Endodermal cell (in vitro differentiated cells): ENCODE measurements around the gene UPK1B. TPM values are rescaled to one million over a fixed set of nuclear protein-coding genes. Genes with fewer than 3 reads are reported as not detected.

Experiments
- DNase-seq: peaks from one replicate; pipeline ENCODE4 v3.0.0-alpha.2; 2017
- H3K27ac ChIP-seq: 2 replicates; pipeline ENCODE4 v1.5.1; 2013; ENCODE audit warnings: mild to moderate bottlenecking, low read depth, low read length, moderate library complexity
- H3K27me3 ChIP-seq: 2 replicates; pipeline ENCODE4 v1.6.1; 2013; ENCODE audit warnings: mild to moderate bottlenecking, low read length, moderate library complexity; ENCODE audit not compliant: insufficient read depth, control insufficient read depth, poor library complexity, severe bottlenecking
- H3K36me3 ChIP-seq: 2 replicates; pipeline ENCODE4 v1.7.0; 2013; ENCODE audit warnings: mild to moderate bottlenecking, low read length, moderate library complexity; ENCODE audit not compliant: control insufficient read depth, insufficient read depth
- H3K4me1 ChIP-seq: one replicate; pipeline ENCODE4 v1.7.0; 2013; ENCODE audit warnings: low read length; ENCODE audit not compliant: control insufficient read depth, insufficient read depth
- H3K4me3 ChIP-seq: 2 replicates; pipeline ENCODE4 v1.5.1; 2013; ENCODE audit warnings: mild to moderate bottlenecking, low read length, moderate library complexity
- H3K9ac ChIP-seq: 2 replicates; pipeline ENCODE4 v1.6.1; 2013; ENCODE audit warnings: mild to moderate bottlenecking, low read length, moderate library complexity; ENCODE audit not compliant: poor library complexity, severe bottlenecking; ENCODE audit errors: extremely low read depth
- H3K9me3 ChIP-seq: 2 replicates; pipeline ENCODE4 v1.6.1; 2013; ENCODE audit warnings: mild to moderate bottlenecking, low read length, moderate library complexity; ENCODE audit not compliant: control insufficient read depth
- H3K27ac Mint-ChIP-seq: 2 replicates; pipeline ENCODE4 v1.8.0; 2020; ENCODE audit warnings: mixed read lengths
- H3K27me3 Mint-ChIP-seq: 2 replicates; pipeline ENCODE4 v1.8.0; 2021; ENCODE audit warnings: mild to moderate bottlenecking, mixed read lengths; ENCODE audit not compliant: insufficient read depth
- H3K36me3 Mint-ChIP-seq: 2 replicates; pipeline ENCODE4 v1.8.0; 2020; ENCODE audit warnings: low read depth, mixed read lengths
- H3K4me1 Mint-ChIP-seq: 2 replicates; pipeline ENCODE4 v1.8.0; 2020; ENCODE audit warnings: mixed read lengths
- H3K4me3 Mint-ChIP-seq: 2 replicates; pipeline ENCODE4 v1.8.0; 2020; ENCODE audit warnings: mild to moderate bottlenecking, moderate library complexity, mixed read lengths
- H3K9me3 Mint-ChIP-seq: 2 replicates; pipeline ENCODE4 v1.8.0; 2020; ENCODE audit warnings: mild to moderate bottlenecking, mixed read lengths
- WGBS, 2 experiments: methylation state at CpG; one replicate each; pipeline versions ENCODE4 v1.1.5 to v1.1.7; 2013; ENCODE audit warnings: missing lambda C conversion rate in 2 of 2, mixed read lengths in 1 of 2; ENCODE audit not compliant: insufficient coverage in 1 of 2, insufficient read length in 1 of 2; 5-methylcytosine and 5-hydroxymethylcytosine counted together
- total RNA-seq, 2 donors: library from RNA; stranded (reverse); fragmentation: NEBNext Ultra II Directional in 1 of 2; extraction: Animal tissue kit (Norgen Biotek cat#: 25700) in 1 of 2; gene quantifications; 2 replicates in 1 of 2; 3 replicates in 1 of 2; pipeline ENCODE4 v1.2.1, GENCODE V29; 2021
- TF ChIP-seq, protein P1 (sequence below): fragments of 200-600 bp; sonication (generic); conservative IDR thresholded peaks from 2 replicates; pipeline ENCODE4 v1.5.0; 2021; ENCODE audit warnings: antibody characterized with exemption, mild to moderate bottlenecking

Gene UPK1B
- total RNA-seq, 2 donors from 2014 or later, result 4.9 to 11.3 TPM

DNA sequence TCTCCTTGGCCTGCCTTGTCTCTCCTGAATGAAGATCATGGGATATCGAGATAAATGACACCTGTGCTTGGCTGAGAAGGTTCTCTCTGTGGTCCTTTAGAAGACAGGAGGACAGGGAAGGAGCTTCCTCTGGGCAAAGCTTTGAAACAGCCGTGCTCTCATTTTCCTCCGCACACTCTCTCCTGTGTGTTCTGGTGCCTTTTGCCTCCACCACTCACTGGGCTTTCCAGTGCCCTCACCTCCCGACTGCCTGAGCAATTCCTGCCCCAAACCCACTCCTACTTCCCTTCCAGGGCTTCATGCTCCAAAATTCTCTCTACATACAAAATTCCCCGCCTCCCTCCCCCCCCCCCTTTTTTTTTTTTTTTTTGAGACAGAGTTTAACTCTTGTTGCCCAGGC, 32.3 kb downstream of the UPK1B start:
- Histone ChIP-seq H3K9me3 (peaks cover 8% of the 10 kb centered on the region), H3K36me3 (peaks cover 42% of the 10 kb centered on the region), H3K4me1 (peaks cover 29% of the 10 kb centered on the region), H3K4me3 (no peak overlapping the region), H3K9ac (no peak overlapping the region), H3K27ac (no peak overlapping the region), H3K27me3 (no peaks in the 10 kb centered on the region)
- WGBS, 2 experiments, result 90 to 94% methylated on average over 4 of the region's 5 CpGs
- H3K4me1 Mint-ChIP-seq, result peaks cover 58% of the 10 kb centered on the region
- H3K27me3 Mint-ChIP-seq, result no peaks in the 10 kb centered on the region
- DNase-seq, result no peak
- peaks cover 9% of the 10 kb centered on the region for H3K9me3 Mint-ChIP-seq
- peaks cover 49% of the 10 kb centered on the region for H3K36me3 Mint-ChIP-seq
- TF ChIP-seq, protein P1, sequence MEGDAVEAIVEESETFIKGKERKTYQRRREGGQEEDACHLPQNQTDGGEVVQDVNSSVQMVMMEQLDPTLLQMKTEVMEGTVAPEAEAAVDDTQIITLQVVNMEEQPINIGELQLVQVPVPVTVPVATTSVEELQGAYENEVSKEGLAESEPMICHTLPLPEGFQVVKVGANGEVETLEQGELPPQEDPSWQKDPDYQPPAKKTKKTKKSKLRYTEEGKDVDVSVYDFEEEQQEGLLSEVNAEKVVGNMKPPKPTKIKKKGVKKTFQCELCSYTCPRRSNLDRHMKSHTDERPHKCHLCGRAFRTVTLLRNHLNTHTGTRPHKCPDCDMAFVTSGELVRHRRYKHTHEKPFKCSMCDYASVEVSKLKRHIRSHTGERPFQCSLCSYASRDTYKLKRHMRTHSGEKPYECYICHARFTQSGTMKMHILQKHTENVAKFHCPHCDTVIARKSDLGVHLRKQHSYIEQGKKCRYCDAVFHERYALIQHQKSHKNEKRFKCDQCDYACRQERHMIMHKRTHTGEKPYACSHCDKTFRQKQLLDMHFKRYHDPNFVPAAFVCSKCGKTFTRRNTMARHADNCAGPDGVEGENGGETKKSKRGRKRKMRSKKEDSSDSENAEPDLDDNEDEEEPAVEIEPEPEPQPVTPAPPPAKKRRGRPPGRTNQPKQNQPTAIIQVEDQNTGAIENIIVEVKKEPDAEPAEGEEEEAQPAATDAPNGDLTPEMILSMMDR, result no peak
- H3K27ac Mint-ChIP-seq, result peak overlapping the region; percentile 79
- no peak overlapping the region for H3K4me3 Mint-ChIP-seq

DNA sequence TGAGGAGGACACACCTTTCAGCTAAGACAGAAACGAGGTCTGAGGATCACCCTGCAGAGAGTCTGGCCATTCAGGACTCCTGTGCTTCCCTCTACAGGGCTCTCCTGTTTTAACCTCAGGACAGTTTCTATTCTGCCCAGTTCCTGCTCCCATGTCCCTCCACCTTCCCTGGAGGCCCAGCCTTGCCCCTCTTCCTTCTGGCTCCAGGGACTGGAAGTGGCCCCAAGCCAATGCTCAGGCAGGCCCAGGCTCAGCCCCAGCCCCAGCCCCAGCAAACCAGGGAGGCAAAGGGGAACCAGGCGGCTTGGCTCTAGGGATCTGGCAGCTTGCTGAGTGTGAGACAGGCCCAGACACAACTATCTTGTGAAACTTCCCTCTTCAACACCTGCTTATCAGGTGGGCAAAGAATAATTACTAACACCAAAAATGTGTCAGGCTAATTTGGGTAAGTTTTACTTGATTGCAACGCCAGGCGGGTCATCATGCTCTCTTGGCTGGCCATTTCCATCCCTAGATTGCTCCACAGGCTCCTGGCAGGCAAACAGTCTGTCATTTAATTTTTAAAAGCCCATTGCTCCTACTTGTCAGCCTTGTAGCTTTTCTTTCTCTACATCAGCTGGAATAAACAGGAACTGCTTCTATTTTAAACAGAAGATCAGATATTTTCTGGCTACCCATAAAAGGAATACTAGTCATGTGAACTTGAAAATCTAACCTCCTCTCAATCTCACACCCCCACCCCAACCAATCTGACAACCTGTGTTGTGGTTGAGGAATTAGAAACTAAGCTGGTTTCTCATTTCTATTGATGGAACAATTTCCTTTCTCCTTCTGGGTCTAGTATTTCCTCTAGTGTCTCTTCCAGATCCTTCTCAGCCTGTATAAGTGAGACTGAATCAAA, 33.5 kb downstream of the UPK1B start:
- peak overlapping the region; percentile 28 for H3K4me3 Mint-ChIP-seq
- H3K27ac Mint-ChIP-seq, result peak overlapping the region; percentile 87
- peaks cover 65% of the 10 kb centered on the region for H3K4me1 Mint-ChIP-seq
- Histone ChIP-seq H3K36me3 (peaks cover 40% of the 10 kb centered on the region), H3K27me3 (no peaks in the 10 kb centered on the region), H3K9me3 (peaks cover 8% of the 10 kb centered on the region), H3K9ac (no peak overlapping the region), H3K4me1 (peaks cover 29% of the 10 kb centered on the region), H3K27ac (peak overlapping the region; percentile 36), H3K4me3 (peak overlapping the region; percentile 31)
- DNase-seq, result peak; percentile 86
- H3K36me3 Mint-ChIP-seq, result peaks cover 41% of the 10 kb centered on the region
- peaks cover 9% of the 10 kb centered on the region for H3K9me3 Mint-ChIP-seq
- WGBS, 2 experiments, result 55 to 73% methylated on average over 3 to 4 of the region's 4 CpGs
- TF ChIP-seq, protein P1, result peak; percentile 53
- H3K27me3 Mint-ChIP-seq, result no peaks in the 10 kb centered on the region

DNA sequence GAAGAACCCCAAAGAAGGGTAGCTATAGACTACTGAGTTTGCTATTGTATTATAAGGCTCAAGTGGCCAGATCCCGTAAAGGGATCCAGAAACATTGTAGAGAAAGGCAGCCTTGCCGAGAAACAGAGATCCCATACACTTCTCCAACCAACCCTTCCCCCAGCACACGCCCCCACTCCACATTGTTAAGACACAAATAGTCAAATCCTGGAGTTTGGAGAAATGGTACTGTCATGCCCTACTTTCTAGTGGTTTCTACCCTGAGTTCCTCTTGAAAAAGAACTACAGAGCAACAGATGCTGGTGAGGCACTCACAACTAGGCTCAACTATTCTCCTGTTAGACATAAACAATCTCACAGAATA, 34.1 kb downstream of the UPK1B start:
- Mint-ChIP-seq H3K4me3 (no peak overlapping the region), H3K4me1 (peaks cover 71% of the 10 kb centered on the region), H3K27ac (peak overlapping the region; percentile 87), H3K27me3 (no peaks in the 10 kb centered on the region), H3K36me3 (peaks cover 45% of the 10 kb centered on the region), H3K9me3 (peaks cover 9% of the 10 kb centered on the region)
- Histone ChIP-seq H3K27ac (no peak overlapping the region), H3K4me1 (peaks cover 29% of the 10 kb centered on the region), H3K9me3 (peaks cover 8% of the 10 kb centered on the region), H3K27me3 (no peaks in the 10 kb centered on the region), H3K4me3 (peak overlapping the region; percentile 31), H3K9ac (no peak overlapping the region), H3K36me3 (peaks cover 46% of the 10 kb centered on the region)
- TF ChIP-seq, protein P1, result no peak
- no peak for DNase-seq
- WGBS, 2 experiments, result 73% methylated on average over 3 of the region's 3 CpGs; no CpG with 5 or more reads in 1 of the 2 experiments
